ENCODE results near the gene TSEN34. TPM values are rescaled to one million over a fixed set of nuclear protein-coding genes. Genes with fewer than 3 reads are reported as not detected.

TSEN34 gene
- polyA plus RNA-seq, 1 of the 3 experiments (the other 2 are of a cell fraction): 82.1 TPM

DNA sequence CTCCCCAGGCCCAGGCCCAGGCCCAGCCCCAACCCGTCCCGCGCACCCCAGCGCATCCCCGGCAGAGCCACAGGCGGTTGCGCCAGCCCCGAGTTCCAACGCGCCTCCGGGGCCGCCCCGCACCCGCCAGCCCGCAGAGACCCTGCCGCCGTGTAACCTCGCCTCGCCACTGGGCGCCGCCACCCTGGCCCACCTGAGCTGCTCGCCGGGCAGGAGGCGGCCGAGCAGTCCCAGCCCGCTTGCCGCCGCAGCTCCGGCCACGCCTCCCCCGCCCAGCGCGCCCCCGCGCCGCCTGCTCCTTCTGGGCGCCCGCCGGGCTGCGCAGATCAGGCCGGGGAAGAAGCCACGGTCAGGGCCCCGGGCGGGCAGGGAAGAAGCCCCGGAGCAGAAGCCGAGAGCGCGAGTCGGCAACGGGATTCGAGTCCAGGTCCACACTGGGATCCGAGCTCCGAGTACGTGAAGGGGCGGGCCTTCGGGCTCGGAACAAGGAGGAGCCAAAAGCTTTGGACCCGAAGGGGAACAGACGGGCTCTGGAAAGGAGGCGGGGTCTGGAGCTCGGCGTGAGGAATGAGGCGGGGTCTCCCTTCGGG, 1.9 kb upstream of the TSEN34 start, which contains the start of gene MBOAT7:
Gene MBOAT7, minus strand, starts transcription at position 436 of the 590 bp plus-strand sequence. CDS start 1,072 bp downstream, outside the sequence.
- H3K4me2 ChIP-seq: peak within 1 kb of the TSS; percentile 90
- H3K79me2 ChIP-seq (ENCODE audit: insufficient read depth): peaks cover 72% of the 10 kb centered on the region
- peaks cover 21 to 23% of the 10 kb centered on the region in 2 experiments for H3K36me3 ChIP-seq (replicated peaks in 1 of 2; ENCODE audit: control insufficient read depth in 1 of 2, insufficient read depth in 2 of 2, low read length in 1 of 2)
- H3K9me3 ChIP-seq: no peaks in the 10 kb centered on the region
- H2AFZ ChIP-seq (ENCODE audit: low read depth): peak within 1 kb of the TSS; percentile 82; the same call in 1 of the 2 replicates
- peaks cover 0 to 15% of the 10 kb centered on the region in 2 experiments; a peak in 1 of 4 replicates for H3K4me1 ChIP-seq (ENCODE audit: control insufficient read depth in 1 of 2, insufficient read depth in 2 of 2, low read depth in 1 of 2, low read length in 1 of 2)
- peak within 1 kb of the TSS; percentile 92 for H3K9ac ChIP-seq
- H4K20me1 ChIP-seq (ENCODE audit: insufficient read depth): no peaks in the 10 kb centered on the region
- H3K27ac ChIP-seq (ENCODE audit: low read depth in 2 of 2, low read length in 1 of 2): peak within 1 kb of the TSS; percentile 96 to 97
- H3F3A ChIP-seq (replicated peaks; ENCODE audit: insufficient read depth): peaks cover 7% of the 10 kb centered on the region
- peak within 1 kb of the TSS; percentile 84 to 100 for H3K4me3 ChIP-seq (ENCODE audit: low read depth in 2 of 2, low read length in 1 of 2)
- POLR2A ChIA-PET: interaction anchor here (0.5 to 4.1 kb wide), 9 partner anchors 12 to 428 kb away, joined by 3 to 50 read pairs (median 3); partner anchors contain the start of genes LENG1, MYADM and RPS9
- peak; percentile 63; the same call in 1 of the 2 replicates for TF ChIP-seq POLR2AphosphoS5 (IDR thresholded peaks at IDR 0.05; ENCODE audit: low read depth, low read length)
- TF ChIP-seq FOSL2 (IDR thresholded peaks at IDR 0.05; ENCODE audit: borderline replicate concordance, low read depth): no peak
- no peak for TF ChIP-seq ELF1 (IDR thresholded peaks at IDR 0.05)
- TF ChIP-seq TAF1 (IDR thresholded peaks at IDR 0.05; ENCODE audit: borderline replicate concordance, low read depth, low read length): 0 out of 2 replicates have a peak, but pooled peaks have one; percentile 55
- no peak; the same call in 1 of the 2 replicates for TF ChIP-seq MXI1 (IDR thresholded peaks at IDR 0.05; ENCODE audit: low read depth, low read length)
- TF ChIP-seq CHD2 (IDR thresholded peaks at IDR 0.05; ENCODE audit: low read length, partially characterized antibody): peak; percentile 10
- TF ChIP-seq, protein P1, sequence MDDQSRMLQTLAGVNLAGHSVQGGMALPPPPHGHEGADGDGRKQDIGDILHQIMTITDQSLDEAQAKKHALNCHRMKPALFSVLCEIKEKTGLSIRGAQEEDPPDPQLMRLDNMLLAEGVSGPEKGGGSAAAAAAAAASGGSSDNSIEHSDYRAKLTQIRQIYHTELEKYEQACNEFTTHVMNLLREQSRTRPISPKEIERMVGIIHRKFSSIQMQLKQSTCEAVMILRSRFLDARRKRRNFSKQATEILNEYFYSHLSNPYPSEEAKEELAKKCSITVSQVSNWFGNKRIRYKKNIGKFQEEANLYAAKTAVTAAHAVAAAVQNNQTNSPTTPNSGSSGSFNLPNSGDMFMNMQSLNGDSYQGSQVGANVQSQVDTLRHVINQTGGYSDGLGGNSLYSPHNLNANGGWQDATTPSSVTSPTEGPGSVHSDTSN (IDR thresholded peaks at IDR 0.05): no peak
- TF ChIP-seq, protein P2, sequence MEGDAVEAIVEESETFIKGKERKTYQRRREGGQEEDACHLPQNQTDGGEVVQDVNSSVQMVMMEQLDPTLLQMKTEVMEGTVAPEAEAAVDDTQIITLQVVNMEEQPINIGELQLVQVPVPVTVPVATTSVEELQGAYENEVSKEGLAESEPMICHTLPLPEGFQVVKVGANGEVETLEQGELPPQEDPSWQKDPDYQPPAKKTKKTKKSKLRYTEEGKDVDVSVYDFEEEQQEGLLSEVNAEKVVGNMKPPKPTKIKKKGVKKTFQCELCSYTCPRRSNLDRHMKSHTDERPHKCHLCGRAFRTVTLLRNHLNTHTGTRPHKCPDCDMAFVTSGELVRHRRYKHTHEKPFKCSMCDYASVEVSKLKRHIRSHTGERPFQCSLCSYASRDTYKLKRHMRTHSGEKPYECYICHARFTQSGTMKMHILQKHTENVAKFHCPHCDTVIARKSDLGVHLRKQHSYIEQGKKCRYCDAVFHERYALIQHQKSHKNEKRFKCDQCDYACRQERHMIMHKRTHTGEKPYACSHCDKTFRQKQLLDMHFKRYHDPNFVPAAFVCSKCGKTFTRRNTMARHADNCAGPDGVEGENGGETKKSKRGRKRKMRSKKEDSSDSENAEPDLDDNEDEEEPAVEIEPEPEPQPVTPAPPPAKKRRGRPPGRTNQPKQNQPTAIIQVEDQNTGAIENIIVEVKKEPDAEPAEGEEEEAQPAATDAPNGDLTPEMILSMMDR (IDR thresholded peaks at IDR 0.05): peak; percentile 33
- TF ChIP-seq RXRA (IDR thresholded peaks at IDR 0.05; ENCODE audit: borderline replicate concordance, low read depth): no peak
- TF ChIP-seq EZH2phosphoT487 (IDR thresholded peaks at IDR 0.05; ENCODE audit: borderline replicate concordance, low read depth): no peak
- TF ChIP-seq SIN3A (IDR thresholded peaks at IDR 0.05; ENCODE audit: borderline replicate concordance, low read depth, low read length): peak; percentile 26; the same call in 1 of the 2 replicates
- TF ChIP-seq EP300 (IDR thresholded peaks at IDR 0.05; ENCODE audit: borderline replicate concordance in 1 of 2, low read depth in 1 of 2, low read length in 1 of 2): no peak
- WGBS (ENCODE audit: low lambda C conversion rate): 0% methylated on average over 25 of the region's 64 CpGs
- no peaks in the 10 kb centered on the region for H3K9me2 ChIP-seq
- CTCF ChIA-PET: interaction anchor here (0.9 to 1.7 kb wide), 7 partner anchors 9 to 77 kb away, joined by 4 to 7 read pairs (median 6); partner anchors contain the start of gene TMC4
- H3K27me3 ChIP-seq (ENCODE audit: insufficient read depth): no peaks in the 10 kb centered on the region
- peak; percentile 94 for DNase-seq
